ENCODE results near the gene PRR3. TPM values are rescaled to one million over a fixed set of nuclear protein-coding genes. Genes with fewer than 3 reads are reported as not detected.
A peak's percentile ranks its signal among the peaks of the same experiment; 100 is the strongest.

PRR3 gene
- total and polyA plus RNA-seq, 2 of the 13 experiments (the other 11 are each of a cell fraction or from before 2014, with no cell fraction given) = 14.6 to 21.2 TPM

GRCh38 chr6:30515944-30516753, 40.9 kb upstream of the PRR3 start (continued):
- TF ChIP-seq ZBTB49 (CRISPR knock-in tag; IDR thresholded peaks at IDR 0.05; ENCODE audit: borderline replicate concordance) (no peak), ZNF136 (CRISPR knock-in tag; IDR thresholded peaks at IDR 0.05; ENCODE audit: low read depth) (no peak), HMGXB4 (CRISPR knock-in tag; IDR thresholded peaks at IDR 0.05; ENCODE audit: borderline replicate concordance in 1 of 2, low read depth in 1 of 2) (peak in 1 of 2 experiments; percentile 62; a peak in 3 of 4 replicates), ATAD3A (CRISPR knock-in tag; IDR thresholded peaks at IDR 0.05) (no peak), ZNF644 (CRISPR knock-in tag; IDR thresholded peaks at IDR 0.05; ENCODE audit: low read depth) (no peak), SOX13 (IDR thresholded peaks at IDR 0.05) (peak; percentile 39), SOX13 (CRISPR knock-in tag; conservative IDR thresholded peaks at IDR 0.05 in 1 of 2, IDR thresholded peaks at IDR 0.05 in 1 of 2) (peak in 1 of 2 experiments; percentile 58; a peak in 1 of 4 replicates), SNAI1 (CRISPR knock-in tag; IDR thresholded peaks at IDR 0.05; ENCODE audit: borderline replicate concordance) (no peak), PTBP1 (IDR thresholded peaks at IDR 0.05; ENCODE audit: low read depth, low read length, poor library complexity, severe bottlenecking) (no peak), ZNF501 (CRISPR knock-in tag; IDR thresholded peaks at IDR 0.05) (peak; percentile 86), HOXD1 (CRISPR knock-in tag; IDR thresholded peaks at IDR 0.05) (no peak), IRX3 (CRISPR knock-in tag; IDR thresholded peaks at IDR 0.05; ENCODE audit: borderline replicate concordance, low read depth) (no peak), NFIB (CRISPR knock-in tag; IDR thresholded peaks at IDR 0.05; ENCODE audit: borderline replicate concordance) (no peak), RCOR2 (CRISPR knock-in tag; IDR thresholded peaks at IDR 0.05) (peak; percentile 55), HMG20A (CRISPR knock-in tag; IDR thresholded peaks at IDR 0.05; ENCODE audit: borderline replicate concordance) (no peak; the same call in 1 of the 2 replicates), SMARCE1 (IDR thresholded peaks at IDR 0.05; ENCODE audit: borderline replicate concordance) (no peak), SAP130 (CRISPR knock-in tag; IDR thresholded peaks at IDR 0.05; ENCODE audit: low read depth) (peak; percentile 93), ZNF317 (CRISPR knock-in tag; IDR thresholded peaks at IDR 0.05) (peak; percentile 92), ZNF83 (CRISPR knock-in tag; IDR thresholded peaks at IDR 0.05; ENCODE audit: borderline replicate concordance) (no peak), ZNF619 (CRISPR knock-in tag; IDR thresholded peaks at IDR 0.05) (0 out of 2 replicates have a peak, but pooled peaks have one; percentile 57), ZNF607 (CRISPR knock-in tag; IDR thresholded peaks at IDR 0.05; ENCODE audit: borderline replicate concordance) (0 out of 2 replicates have a peak, but pooled peaks have one; percentile 51), ETV5 (CRISPR knock-in tag; IDR thresholded peaks at IDR 0.05; ENCODE audit: borderline replicate concordance) (peak; percentile 88), ZNF770 (CRISPR knock-in tag; IDR thresholded peaks at IDR 0.05) (no peak), KLF9 (CRISPR knock-in tag; IDR thresholded peaks at IDR 0.05; ENCODE audit: low read depth) (no peak)
